Prostate gland (tissue), 2 donors: ENCODE results near the gene NPEPL1.

ENCODE experiments used
- POLR2A ChIP-seq: fragments of 450-650 bp; IDR thresholded peaks from one replicate; pipeline ENCODE4 v1.6.1; 2016; ENCODE audit warnings: antibody characterized with exemption, mild to moderate bottlenecking
- POLR2AphosphoS5 ChIP-seq: sonication (generic); formaldehyde crosslinking; IDR thresholded peaks from one replicate; pipeline ENCODE4 v1.6.1; 2017; ENCODE audit warnings: antibody characterized with exemption
- TF ChIP-seq, protein P1 (sequence below), 4 experiments: fragments of 200-600 bp in 2 of 4; fragments of 450-650 bp in 2 of 4; sonication (generic) in 2 of 4; IDR thresholded peaks; 1 replicate in 3 of 4; 2 replicates in 1 of 4; pipeline ENCODE4 v1.5.1; 2016 to 2019; ENCODE audit warnings: antibody characterized with exemption in 4 of 4, mild to moderate bottlenecking in 2 of 4, moderate library complexity in 2 of 4

DNA sequence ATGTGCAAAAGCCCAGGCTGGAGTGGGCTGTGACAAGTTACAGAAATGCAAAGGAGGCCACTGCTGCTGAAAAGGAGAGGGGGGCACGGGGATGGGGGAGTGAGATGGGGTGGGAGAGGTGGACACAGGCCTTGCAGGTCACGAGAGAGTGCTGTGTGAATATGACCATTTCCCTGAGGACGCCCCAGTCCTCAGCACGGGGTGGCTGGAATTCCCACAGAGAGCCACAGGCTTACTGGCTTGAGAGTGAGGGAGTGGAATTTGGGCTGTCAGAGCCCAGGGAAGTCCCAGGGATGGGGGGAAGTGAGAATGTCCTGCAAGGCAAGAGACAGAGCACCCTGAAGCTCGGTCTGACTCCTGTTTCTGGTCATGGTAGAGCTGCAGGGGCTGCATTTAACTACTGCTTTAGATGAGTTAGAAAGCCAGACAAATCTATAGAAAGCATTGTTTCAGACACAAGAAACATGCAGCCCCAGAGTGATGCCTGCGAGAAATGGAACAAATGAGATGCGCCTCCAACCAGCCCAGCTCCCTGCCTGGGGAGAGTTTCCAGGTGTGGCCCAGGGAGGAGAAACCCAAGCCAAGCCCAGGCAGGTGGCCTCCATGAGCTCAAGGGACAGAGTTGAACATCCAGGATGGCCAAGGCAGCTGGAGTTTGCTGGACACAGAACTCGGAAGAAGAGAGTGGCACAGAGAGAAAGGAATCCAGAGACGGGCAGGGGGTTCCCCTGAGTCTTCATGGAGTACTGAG is 30.5 kb downstream of the NPEPL1 start:
- TF ChIP-seq POLR2A = no peak
- TF ChIP-seq, protein P1, sequence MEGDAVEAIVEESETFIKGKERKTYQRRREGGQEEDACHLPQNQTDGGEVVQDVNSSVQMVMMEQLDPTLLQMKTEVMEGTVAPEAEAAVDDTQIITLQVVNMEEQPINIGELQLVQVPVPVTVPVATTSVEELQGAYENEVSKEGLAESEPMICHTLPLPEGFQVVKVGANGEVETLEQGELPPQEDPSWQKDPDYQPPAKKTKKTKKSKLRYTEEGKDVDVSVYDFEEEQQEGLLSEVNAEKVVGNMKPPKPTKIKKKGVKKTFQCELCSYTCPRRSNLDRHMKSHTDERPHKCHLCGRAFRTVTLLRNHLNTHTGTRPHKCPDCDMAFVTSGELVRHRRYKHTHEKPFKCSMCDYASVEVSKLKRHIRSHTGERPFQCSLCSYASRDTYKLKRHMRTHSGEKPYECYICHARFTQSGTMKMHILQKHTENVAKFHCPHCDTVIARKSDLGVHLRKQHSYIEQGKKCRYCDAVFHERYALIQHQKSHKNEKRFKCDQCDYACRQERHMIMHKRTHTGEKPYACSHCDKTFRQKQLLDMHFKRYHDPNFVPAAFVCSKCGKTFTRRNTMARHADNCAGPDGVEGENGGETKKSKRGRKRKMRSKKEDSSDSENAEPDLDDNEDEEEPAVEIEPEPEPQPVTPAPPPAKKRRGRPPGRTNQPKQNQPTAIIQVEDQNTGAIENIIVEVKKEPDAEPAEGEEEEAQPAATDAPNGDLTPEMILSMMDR (IDR thresholded peaks at IDR 0.05) = no peak
- TF ChIP-seq POLR2AphosphoS5 = no peak
